Nephron (organoid): Measurements from ENCODE around the gene AGBL3.
"Not testable (repeated sequence)": the region's sequence is repeated elsewhere in the genome, so short reads cannot be mapped to it uniquely, and the experiment has no call there.

ENCODE experiments used
- H3K27ac Mint-ChIP-seq, 3 experiments: 2 replicates each; pipeline ENCODE4 v1.8.0; 2020; ENCODE audit warnings: mixed read lengths in 3 of 3, mild to moderate bottlenecking in 2 of 3, moderate library complexity in 1 of 3
- H3K27me3 Mint-ChIP-seq: 2 replicates; pipeline ENCODE4 v1.8.0; 2021; ENCODE audit warnings: low read depth, mild to moderate bottlenecking, moderate library complexity, mixed read lengths
- H3K36me3 Mint-ChIP-seq: 2 replicates; pipeline ENCODE4 v1.8.0; 2020; ENCODE audit warnings: low read depth, mixed read lengths
- H3K4me1 Mint-ChIP-seq: 2 replicates; pipeline ENCODE4 v1.8.0; 2020; ENCODE audit warnings: mixed read lengths
- H3K4me3 Mint-ChIP-seq, 3 experiments: 2 replicates each; pipeline ENCODE4 v1.8.0; 2020; ENCODE audit warnings: mild to moderate bottlenecking in 3 of 3, mixed read lengths in 3 of 3, moderate library complexity in 2 of 3
- H3K9me3 Mint-ChIP-seq: 2 replicates; pipeline ENCODE4 v1.8.0; 2020; ENCODE audit warnings: mixed read lengths
- TF ChIP-seq, protein P1 (sequence below), 3 experiments: fragments of 200-600 bp; sonication (generic); IDR thresholded peaks; one replicate each; pipeline ENCODE4 v1.5.0; 2021; ENCODE audit warnings: antibody characterized with exemption in 3 of 3; ENCODE audit not compliant: unreplicated experiment in 3 of 3

Gene AGBL3

DNA sequence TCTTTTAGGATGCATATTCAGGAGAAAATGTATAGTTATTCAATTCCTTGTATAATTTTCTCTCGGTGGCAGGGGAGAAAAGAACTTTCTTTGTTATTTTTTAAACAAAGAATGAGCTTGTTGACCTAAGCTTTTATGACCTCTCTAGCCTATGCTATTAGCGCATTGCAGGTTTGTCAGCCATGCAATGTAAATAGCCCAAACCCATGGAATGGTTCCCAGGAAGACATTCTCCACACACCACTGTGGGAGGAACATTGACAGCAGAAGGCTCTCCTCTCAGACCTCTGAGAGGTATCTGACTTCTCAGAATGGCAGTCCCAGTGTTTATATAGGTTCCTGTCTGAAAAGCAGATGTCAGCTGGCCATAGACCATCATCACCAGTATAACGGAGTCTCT is 19.6 kb upstream of the AGBL3 start:
- Mint-ChIP-seq H3K27me3 (no peaks in the 10 kb centered on the region), H3K36me3 (peaks cover 54% of the 10 kb centered on the region), H3K4me1 (peaks cover 14% of the 10 kb centered on the region), H3K4me3 (no peak overlapping the region), H3K27ac (peak overlapping the region in 1 of 3 experiments; percentile 47), H3K9me3 (no peaks in the 10 kb centered on the region)
- TF ChIP-seq, protein P1, sequence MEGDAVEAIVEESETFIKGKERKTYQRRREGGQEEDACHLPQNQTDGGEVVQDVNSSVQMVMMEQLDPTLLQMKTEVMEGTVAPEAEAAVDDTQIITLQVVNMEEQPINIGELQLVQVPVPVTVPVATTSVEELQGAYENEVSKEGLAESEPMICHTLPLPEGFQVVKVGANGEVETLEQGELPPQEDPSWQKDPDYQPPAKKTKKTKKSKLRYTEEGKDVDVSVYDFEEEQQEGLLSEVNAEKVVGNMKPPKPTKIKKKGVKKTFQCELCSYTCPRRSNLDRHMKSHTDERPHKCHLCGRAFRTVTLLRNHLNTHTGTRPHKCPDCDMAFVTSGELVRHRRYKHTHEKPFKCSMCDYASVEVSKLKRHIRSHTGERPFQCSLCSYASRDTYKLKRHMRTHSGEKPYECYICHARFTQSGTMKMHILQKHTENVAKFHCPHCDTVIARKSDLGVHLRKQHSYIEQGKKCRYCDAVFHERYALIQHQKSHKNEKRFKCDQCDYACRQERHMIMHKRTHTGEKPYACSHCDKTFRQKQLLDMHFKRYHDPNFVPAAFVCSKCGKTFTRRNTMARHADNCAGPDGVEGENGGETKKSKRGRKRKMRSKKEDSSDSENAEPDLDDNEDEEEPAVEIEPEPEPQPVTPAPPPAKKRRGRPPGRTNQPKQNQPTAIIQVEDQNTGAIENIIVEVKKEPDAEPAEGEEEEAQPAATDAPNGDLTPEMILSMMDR (IDR thresholded peaks at IDR 0.05; ENCODE audit: unreplicated experiment in 3 of 3): no peak

DNA sequence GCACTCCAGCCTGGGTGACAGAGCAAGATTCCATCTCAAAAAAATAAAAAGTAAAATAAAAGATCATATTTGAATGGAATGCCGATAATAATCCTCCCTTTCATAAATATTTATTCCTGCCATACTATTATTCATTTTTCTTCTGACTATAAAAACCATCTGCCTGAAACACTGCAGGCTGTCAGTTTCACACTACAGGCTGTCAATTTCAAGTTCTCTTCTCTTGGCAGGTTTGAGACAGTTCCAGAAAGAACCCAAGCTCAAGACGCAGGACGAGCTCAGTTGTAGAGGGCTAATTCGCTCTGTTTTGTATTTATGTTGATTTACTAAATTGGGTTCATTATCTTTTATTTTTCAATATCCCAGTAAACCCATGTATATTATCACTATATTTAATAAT is 18.2 kb upstream of the AGBL3 start:
- Mint-ChIP-seq H3K4me1 (peaks cover 7% of the 10 kb centered on the region), H3K36me3 (peaks cover 50% of the 10 kb centered on the region), H3K4me3 (no peak overlapping the region), H3K9me3 (peaks cover 5% of the 10 kb centered on the region), H3K27me3 (no peaks in the 10 kb centered on the region), H3K27ac (no peak overlapping the region)
- TF ChIP-seq, protein P1 (IDR thresholded peaks at IDR 0.05; ENCODE audit: unreplicated experiment in 3 of 3): no peak

DNA sequence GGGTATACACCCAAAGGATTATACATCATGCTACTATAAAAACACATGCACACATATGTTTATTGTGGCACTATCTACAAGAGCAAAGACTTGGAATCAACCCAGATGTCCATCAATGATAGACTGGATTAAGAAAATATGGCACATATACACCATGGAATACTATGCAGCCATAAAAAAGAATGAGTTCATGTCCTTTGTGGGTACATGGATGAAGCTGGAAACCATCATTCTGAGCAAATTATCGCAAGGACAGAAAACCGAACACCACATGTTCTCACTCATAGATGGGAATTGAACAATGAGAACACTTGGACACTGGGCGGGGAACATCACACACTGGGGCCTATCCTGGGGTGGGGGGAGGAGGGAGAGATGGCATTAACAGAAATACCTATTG is 4.7 kb upstream of the AGBL3 start:
- H3K4me3 Mint-ChIP-seq, H3K27ac Mint-ChIP-seq, H3K27me3 Mint-ChIP-seq, H3K36me3 Mint-ChIP-seq: not testable (repeated sequence)
- peaks cover 16% of the 10 kb centered on the region for H3K4me1 Mint-ChIP-seq
- H3K9me3 Mint-ChIP-seq: peaks cover 33% of the 10 kb centered on the region

DNA sequence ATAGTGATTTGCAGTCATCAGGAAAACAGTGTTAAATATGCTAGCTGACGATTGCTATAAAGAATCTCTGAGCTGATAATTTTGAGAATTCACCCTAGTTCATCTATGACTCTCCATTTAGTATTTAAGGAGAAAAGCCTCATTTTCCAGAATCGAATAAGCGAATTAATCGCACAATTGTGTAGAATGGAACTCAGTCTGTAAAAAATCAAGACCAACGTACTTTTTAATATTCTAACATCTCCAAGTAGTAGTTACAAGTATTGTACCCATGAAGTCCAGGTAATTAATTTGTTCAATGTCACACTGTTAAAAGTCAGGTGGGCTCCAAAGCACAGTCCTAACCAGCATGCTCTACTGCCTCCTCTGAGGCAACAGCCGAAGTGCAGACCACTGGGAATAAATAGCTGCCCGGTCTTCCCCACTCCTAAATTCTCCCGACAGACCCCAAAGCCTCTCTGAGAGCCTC is 380 bp upstream of the AGBL3 start:
- peak overlapping the region; percentile 95 to 99 (median 95) for H3K4me3 Mint-ChIP-seq
- peaks cover 15% of the 10 kb centered on the region for H3K36me3 Mint-ChIP-seq
- peak overlapping the region; percentile 95 to 98 (median 95) for H3K27ac Mint-ChIP-seq
- H3K4me1 Mint-ChIP-seq: peaks cover 42% of the 10 kb centered on the region
- peaks cover 2% of the 10 kb centered on the region for H3K9me3 Mint-ChIP-seq
- TF ChIP-seq, protein P1 (IDR thresholded peaks at IDR 0.05; ENCODE audit: unreplicated experiment in 3 of 3): no peak
- H3K27me3 Mint-ChIP-seq: no peaks in the 10 kb centered on the region

DNA sequence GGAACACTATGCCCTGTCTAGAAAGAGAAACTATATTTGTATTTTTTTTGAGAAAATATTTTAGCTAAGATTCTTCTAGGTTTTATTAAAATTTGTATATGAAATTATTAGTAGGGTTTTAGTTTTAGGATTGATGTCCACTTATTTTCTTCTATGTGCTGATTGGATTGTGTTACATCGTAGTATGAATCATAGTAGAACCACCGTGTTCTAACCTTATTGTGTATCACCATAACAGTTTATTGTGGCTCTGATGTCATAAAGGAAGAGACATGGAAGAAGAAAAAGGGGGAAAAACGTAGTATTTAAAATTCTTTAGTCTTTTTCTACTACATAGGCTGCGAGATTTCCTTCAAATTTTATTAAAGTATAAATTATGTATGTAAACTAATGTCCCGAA is 1.9 kb downstream of the AGBL3 start:
- Mint-ChIP-seq H3K27me3 (no peaks in the 10 kb centered on the region), H3K36me3 (peaks cover 30% of the 10 kb centered on the region), H3K4me1 (peaks cover 65% of the 10 kb centered on the region), H3K9me3 (no peaks in the 10 kb centered on the region), H3K27ac (peak overlapping the region in 2 of 3 experiments; percentile 20 to 61), H3K4me3 (peak overlapping the region; percentile 18 to 75 (median 68))
- TF ChIP-seq, protein P1 (IDR thresholded peaks at IDR 0.05; ENCODE audit: unreplicated experiment in 3 of 3): no peak

DNA sequence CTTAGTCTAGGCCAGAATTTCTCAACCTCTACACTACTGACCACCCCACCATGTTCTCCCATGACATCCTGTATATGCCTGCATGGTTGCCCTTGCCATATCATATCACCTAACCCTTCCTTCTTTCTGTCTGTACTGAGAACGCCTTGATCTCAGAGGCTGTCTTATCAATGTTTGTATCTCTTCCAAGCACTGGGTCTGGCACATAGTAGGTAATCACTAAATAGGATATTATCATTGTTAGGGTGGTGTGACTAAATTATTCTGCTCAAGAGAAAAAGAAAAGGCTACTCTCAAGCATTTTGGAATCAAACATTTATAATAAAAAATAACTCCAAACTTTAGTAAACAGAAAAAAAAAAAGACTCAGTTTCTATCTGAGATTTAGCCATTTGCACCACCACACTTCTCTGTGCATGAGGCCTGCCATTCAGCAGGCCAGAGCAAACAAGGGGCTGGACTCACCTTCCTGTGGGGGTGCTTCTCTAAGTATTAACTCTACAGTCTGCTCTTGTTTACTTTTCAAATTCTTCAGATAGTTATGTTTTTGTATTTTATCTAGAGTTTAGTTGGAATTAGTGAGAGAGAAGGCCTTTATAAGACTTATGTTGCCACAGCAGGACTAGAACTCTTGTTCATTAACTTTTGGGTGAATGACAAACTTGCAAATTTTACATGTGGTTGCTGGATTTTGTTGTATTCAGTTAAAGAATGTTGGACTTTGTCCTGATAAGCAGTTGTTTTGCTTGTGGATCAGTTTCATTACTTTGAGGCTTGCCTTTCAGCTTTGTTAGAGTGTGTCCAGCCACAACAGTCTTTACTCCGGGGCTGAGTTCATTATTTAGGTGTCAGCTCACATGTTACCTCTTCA is 5.4 kb downstream of the AGBL3 start:
- Mint-ChIP-seq H3K36me3 (peaks cover 47% of the 10 kb centered on the region), H3K4me3 (peak overlapping the region in 2 of 3 experiments; percentile 9 to 11), H3K27ac (peak overlapping the region; percentile 48 to 86 (median 68)), H3K27me3 (no peaks in the 10 kb centered on the region), H3K9me3 (no peaks in the 10 kb centered on the region), H3K4me1 (peaks cover 77% of the 10 kb centered on the region)
- TF ChIP-seq, protein P1 (IDR thresholded peaks at IDR 0.05; ENCODE audit: unreplicated experiment in 3 of 3): no peak
